ENCODE data around the gene ANK3.

Gene ANK3

GRCh38 chr10:60341969-60342368 lies 47.7 kb downstream of the ANK3 start:
- DNase-seq (ENCODE audit: low spot score) = no peak

GRCh38 chr10:60340973-60341372 lies 48.7 kb downstream of the ANK3 start:
- DNase-seq (ENCODE audit: low spot score) = no peak

GRCh38 chr10:60339757-60340156 lies 49.9 kb downstream of the ANK3 start:
- no peak for DNase-seq (ENCODE audit: low spot score)

GRCh38 chr10:60338786-60339185 lies 50.9 kb downstream of the ANK3 start:
- DNase-seq (ENCODE audit: low spot score) = no peak

- DNase-seq (ENCODE audit: low spot score) = no peak
Measured at GRCh38 chr10:60338002-60338564, 51.6 kb downstream of the ANK3 start.

- DNase-seq (ENCODE audit: low spot score) = no peak
Measured at GRCh38 chr10:60336901-60337630, 52.6 kb downstream of the ANK3 start.

- DNase-seq (ENCODE audit: low spot score) = no peak
Measured at GRCh38 chr10:60335708-60336107, 54.0 kb downstream of the ANK3 start.

GRCh38 chr10:60334991-60335390 lies 54.7 kb downstream of the ANK3 start:
- no peak for DNase-seq (ENCODE audit: low spot score)

GRCh38 chr10:60332371-60332770 lies 57.3 kb downstream of the ANK3 start:
- no peak for DNase-seq (ENCODE audit: low spot score)

GRCh38 chr10:60331886-60332285 lies 57.8 kb downstream of the ANK3 start:
- no peak for DNase-seq (ENCODE audit: low spot score)

GRCh38 chr10:60323162-60323561 lies 66.5 kb downstream of the ANK3 start:
- DNase-seq (ENCODE audit: low spot score) = no peak

- DNase-seq (ENCODE audit: low spot score) = no peak
Measured at GRCh38 chr10:60320666-60321065, 69.0 kb downstream of the ANK3 start.

GRCh38 chr10:60316029-60316428 lies 73.6 kb downstream of the ANK3 start:
- DNase-seq (ENCODE audit: low spot score) = no peak

GRCh38 chr10:60315311-60315710 lies 74.4 kb downstream of the ANK3 start:
- DNase-seq (ENCODE audit: low spot score) = no peak

GRCh38 chr10:60314069-60314940 lies 75.4 kb downstream of the ANK3 start:
- DNase-seq (ENCODE audit: low spot score) = no peak

- no peak for DNase-seq (ENCODE audit: low spot score)
Measured at GRCh38 chr10:60313589-60313952, 76.1 kb downstream of the ANK3 start.

GRCh38 chr10:60312818-60313588 lies 76.7 kb downstream of the ANK3 start:
- DNase-seq (ENCODE audit: low spot score) = no peak

- DNase-seq (ENCODE audit: low spot score) = no peak
Measured at GRCh38 chr10:60311821-60312220, 77.9 kb downstream of the ANK3 start.

GRCh38 chr10:60310740-60311139 lies 78.9 kb downstream of the ANK3 start:
- no peak for DNase-seq (ENCODE audit: low spot score)

- DNase-seq (ENCODE audit: low spot score) = no peak
Measured at GRCh38 chr10:60309891-60310290, 79.8 kb downstream of the ANK3 start.

GRCh38 chr10:60309371-60309770 lies 80.3 kb downstream of the ANK3 start:
- no peak for DNase-seq (ENCODE audit: low spot score)

GRCh38 chr10:60305380-60305892 lies 84.2 kb downstream of the ANK3 start:
- DNase-seq (ENCODE audit: low spot score) = no peak

Measured in CD4-positive, alpha-beta T cell treated with Interleukin-15 for 4 hours (primary cell).